NCI-H1105 (cell line): ENCODE measurements around the gene RHAG.
"Not testable (repeated sequence)": the region's sequence is repeated elsewhere in the genome, so short reads cannot be mapped to it uniquely, and the experiment has no call there.

Experiments
- DNase-seq: peaks from one replicate; lab custom pipeline; 2025; lab: John Stamatoyannopoulos, UW

The RHAG gene

DNA sequence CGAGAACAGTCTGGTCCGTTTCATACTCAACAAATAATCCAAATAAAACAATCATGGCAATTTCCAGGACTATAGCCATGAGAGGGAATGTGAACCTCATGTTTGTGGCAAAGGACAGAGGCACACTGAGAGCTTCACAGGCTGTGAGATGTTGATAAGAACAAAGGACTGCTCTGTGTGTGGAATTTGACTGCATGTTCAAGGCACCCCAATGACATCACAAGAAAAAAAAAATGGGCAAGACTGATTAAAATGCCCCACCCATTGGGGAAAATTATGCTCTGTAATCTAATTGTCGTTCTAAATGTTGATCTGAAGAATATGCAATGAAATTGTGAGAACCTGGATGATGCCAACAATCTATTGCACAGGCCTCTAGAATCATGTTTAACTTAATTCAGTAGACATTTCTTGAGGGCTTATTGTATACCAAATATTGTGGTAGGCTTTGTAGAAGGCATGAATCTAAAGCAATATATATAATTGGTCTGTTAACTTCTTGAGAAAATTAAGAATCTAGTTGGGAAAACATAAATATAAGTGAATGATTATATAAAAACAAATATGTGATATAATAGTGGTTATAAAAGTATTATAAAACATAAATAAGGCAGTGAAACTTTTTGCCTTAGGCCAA, at the start of gene RHAG:
RHAG (minus strand) TSS at position 127 of the 637 bp plus-strand sequence; CDS start at position 100, 27 bp downstream.
- no peak for DNase-seq

DNA sequence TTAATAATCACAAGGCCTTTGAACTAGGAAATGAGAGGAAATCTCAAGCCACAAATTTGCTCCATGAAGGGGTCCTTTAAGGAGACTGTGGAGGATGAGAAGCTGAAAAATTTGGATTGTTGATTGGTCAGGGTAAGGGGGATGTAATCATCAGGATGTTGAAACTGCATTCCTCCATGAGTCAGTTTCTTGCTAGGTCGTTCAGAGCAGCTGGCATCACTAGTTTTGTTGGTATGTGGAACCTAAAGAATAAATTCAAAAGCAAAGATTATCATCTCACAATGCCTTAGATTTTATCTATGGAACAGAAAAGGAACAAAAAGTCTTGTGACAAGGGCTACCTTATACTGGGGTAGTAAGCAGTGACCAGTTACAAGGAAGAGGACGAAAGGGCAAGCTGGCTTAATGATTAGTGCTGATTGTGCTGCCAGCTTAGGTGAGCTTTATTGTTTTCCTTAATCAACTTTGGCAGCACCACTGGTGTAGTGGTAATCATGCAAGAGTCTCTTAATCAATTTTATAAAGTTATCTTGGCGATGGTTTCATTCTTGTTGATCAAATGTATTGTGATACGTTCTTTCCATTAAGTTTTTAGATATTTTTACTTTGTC, 40.1 kb upstream of the RHAG start:
- DNase-seq = no peak

DNA sequence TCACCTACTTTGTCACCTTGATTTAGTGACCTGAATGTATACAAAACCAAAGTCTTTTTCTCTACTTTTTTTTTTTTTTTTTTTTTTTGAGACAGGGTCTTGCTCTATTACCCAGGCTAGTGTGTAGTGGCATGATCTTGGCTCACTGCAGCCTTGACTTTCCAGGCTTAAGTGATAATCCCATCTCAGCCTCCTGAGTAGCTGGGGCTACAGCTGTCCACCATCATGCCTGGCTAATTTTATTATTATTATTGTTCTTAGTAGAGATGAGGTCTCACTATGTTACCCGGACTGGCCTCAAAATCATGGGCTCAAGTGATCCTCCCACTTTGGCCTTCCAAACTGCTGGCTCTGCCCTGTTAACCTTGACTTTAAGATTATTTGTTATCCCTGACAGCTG, 39.2 kb upstream of the RHAG start:
- no peak for DNase-seq

DNA sequence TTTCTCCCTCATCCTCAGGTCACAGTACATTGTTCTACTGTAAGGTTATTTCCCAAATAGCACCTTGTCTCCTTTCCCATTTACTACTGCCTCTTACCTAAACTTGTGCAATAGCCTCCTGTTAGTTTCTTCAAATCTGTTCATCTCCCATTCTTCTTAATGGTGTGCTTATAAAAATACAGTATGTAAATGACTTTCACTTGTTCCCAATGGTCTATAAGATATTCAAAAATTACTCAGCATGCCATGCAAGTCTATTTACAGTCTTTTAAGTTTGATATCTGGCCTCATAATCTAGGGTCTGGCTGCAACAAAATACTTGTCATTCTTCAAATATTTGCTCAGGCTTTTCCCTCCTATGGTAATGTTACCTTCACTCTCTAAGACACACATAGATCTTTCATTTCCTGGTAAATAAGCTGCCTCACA, 31.5 kb upstream of the RHAG start:
- DNase-seq = no peak

DNA sequence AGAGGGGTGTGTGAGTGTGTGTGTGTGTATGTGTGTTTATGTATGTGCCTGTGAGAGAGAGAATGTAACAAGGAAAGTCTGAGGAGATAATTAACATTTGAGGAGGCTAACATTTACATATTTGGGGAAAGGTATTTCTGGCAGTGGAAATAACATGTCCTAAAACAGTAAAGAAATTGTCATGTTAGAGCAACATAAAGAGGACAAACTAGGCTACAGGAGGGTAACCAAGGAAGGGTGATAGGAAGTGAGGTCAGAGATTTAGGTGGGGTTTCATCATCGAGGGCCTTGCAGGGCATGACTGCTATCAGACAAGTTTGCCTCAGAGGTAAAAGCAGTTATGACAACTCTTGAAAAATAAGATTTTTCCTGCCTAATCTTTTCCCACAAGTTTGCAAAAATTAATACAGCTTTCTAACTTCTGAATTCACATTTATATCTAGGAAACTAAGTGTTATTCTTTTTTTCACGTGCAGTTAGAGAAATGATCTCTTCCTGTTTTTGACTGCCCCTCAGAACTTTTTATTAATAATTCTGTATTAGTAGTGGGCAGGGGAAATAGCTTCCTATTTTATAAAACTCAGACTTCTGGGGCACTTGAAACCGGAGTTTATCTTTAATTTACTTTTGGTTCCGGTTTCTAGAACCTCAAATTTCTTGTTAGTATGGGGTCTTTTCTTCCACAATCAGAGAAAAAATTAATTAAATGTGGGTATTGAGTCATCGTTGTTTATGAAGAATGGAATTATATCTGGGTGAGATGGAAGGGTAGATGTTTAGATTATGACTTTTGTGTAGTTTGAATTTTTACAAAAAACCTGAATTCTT, 30.5 kb upstream of the RHAG start:
- DNase-seq = no peak

DNA sequence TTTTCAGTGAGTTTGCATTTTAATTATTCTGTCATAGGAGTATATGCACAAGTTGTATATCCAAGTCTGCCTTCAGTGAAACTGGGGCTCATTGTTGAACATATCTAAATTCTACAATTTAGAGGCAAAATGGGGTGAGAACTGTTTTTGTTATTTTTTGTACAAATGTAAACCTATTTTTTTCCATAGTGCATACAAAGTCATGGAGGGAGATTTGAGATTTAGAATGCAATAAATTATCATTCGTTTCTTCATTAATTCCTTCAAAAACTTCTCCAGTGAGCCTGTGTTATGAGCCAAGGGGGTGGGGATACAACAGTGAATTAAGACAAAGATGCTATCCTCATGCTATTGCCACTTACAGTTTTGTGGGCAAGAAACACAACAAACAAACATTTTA, 29.8 kb upstream of the RHAG start:
- DNase-seq = no peak

DNA sequence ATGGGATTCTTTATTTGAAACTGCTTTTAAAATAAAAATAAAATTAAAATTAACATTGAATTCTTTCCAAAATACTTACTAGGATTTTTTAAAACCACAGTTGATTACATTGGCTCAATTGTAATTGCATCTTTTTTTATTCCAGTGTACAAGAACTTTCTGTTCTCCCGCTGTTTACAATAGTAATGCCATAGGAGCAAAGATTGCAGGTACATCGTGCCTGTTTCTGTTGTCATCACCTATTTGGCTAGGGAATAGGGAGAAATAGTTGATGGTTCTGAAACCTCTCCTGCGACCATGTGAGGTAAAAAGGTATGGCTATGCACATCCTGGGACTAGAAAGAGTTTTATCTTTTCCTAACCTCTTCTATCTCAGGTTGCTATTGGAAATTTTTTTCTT, 28.2 kb upstream of the RHAG start:
- DNase-seq = no peak

DNA sequence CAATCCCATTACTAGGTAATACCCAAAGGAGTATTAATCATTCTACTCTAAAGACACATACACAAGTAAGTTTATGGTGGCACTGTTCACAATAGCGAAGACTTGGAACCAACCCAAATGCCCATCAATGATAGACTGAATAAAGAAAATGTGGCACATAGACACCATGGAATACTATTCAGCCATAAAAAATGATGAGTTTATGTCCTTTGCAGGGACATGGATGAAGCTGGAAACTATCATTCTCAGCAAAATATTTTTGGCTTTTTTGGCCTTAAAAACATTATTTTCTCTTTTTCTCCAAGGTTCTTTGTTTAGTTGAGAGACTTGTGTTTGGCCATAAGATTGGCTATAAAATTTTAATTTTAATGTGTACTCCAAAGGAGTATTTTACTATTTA, 27.4 kb upstream of the RHAG start:
- DNase-seq = not testable (repeated sequence)

DNA sequence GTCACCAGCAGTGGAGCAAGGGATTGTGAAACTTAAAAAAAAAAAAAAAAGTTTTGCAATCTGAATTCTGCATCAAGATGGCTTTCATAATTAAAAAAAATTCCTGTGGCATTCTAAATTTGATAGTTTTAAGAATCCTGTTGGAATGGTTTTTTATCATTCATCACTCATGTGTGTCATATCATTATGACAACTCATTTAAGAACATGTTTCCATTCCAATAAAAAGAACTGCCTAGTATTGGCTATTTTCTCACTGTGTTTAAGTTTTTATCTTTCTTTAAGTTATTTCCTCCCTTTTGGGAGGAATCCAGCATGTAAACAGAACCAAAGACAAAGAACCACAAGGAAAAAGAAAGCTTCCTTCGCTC, 26.2 kb upstream of the RHAG start:
- no peak for DNase-seq

DNA sequence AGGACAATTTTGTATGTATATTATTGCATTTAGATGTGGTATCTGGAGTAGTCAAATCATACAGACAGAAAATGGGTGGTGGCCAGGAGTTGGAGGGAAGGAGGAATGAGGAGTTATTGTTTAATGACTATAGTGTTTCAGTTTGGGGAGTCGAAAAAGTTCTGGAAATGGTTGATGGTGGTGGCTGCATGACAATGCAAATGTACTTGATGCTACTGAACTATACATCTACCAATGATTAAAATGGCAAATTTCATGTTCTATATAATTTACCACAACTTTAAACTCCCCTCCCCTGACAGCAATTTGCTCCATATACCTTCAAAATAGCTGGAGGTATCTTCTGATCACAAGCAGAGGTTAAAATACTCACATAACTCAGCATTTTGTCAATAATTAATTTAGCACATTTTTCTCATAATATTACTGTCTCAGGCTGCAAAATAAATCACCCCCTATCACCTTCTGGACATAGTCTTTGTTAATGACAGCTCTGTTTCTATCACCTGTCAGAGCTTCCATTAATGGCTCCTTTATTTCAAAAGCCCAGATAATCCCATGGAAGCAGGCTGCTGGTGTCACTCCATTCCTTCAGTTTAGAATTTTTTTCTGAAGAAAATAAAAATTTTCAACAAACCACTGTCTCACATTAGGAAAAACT, 25.7 kb upstream of the RHAG start:
- DNase-seq = no peak

DNA sequence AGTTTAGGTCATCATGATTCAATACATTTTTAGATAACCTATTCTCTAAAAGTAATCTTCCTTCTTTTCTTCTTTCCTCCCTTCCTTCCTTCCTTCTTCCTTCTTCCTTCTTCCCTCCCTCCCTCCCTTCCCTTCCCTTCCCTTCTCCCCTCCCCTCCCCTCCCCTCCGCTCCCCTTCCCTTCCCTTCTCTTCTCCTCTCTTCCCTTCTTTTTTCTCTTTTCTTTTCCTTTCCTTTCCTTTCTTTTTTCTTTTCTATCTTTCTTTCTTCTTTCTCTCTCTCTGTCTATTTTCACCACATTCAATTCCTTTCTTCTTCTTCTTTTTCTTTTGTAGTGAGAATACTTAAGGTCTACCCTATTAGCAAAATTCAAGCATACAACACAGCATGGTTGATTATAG, 17.3 kb upstream of the RHAG start:
- no peak for DNase-seq

DNA sequence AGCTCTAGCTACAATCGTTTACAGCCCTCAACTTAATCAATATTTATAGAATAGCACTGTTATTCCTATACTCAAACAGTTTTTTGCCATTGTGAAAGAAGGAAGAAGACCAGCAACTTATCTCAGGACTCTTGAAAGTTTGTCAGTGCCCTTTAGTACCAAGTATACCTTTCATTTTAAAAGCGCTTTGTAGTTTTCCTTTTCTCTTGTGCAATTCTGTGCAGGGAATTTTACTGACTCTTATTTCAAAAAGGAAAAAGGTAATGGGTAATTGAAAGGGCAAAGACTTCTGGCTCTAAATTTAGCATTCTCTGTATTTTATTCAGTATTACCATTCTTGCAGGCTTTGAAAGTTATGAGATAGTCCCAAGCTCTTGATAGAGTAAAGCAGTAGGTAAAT, 16.8 kb upstream of the RHAG start:
- no peak for DNase-seq

DNA sequence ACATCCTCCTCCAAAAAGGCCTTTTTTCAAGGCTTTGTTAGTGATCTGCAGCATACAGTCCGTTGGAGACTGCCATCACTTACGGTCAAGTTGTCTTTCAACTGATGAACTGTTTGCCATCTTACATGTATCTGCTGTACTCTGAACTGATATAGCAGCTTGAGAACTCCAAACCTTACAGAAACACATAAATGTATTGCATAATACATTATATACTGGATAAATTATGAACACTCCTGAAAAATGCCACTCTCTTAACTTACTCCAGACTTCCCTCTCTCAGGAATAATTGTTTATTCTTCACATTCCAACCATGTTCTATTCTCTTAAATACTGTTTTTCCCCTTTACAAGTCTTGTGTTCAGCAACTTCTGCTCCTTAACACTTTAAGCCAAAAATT, 14.6 kb upstream of the RHAG start:
- no peak for DNase-seq

DNA sequence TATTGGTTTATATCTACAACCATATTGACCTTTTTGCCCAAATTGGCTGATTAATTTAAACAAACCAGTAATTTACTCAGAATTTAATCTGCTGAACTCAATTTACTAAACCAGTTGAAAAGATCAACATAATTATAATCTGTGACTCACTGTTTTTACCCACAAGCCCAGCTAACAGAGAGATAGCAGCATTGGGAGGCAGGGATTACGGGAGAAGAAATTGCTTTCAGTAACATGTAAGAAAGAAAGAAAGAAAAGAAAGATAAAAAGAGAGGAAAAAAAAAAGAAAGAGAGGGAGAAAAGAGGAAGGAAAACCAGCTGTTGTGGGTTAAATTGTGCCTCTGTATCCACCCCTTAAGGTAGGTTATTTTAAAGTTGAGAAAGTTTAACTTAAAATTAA, 13.3 kb upstream of the RHAG start:
- no peak for DNase-seq

DNA sequence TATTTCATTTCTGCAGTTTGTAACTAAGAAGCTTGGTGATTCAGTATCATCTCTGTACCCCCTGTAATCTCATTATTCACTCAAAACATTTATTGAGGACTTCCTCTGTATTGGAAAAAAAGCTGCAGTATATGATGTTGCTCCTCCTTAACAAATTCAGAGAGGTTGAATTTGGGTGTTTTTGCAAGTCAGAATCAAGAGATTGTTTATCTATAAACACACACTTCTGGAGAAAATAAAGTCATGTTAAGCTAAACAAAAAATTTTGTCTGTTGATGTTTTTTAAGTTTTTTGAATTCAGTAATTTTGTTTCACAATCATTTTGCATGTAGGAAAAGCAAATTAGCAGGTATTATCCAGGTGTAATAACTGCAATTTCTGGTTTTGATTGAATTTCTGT, 11.4 kb upstream of the RHAG start:
- no peak for DNase-seq

DNA sequence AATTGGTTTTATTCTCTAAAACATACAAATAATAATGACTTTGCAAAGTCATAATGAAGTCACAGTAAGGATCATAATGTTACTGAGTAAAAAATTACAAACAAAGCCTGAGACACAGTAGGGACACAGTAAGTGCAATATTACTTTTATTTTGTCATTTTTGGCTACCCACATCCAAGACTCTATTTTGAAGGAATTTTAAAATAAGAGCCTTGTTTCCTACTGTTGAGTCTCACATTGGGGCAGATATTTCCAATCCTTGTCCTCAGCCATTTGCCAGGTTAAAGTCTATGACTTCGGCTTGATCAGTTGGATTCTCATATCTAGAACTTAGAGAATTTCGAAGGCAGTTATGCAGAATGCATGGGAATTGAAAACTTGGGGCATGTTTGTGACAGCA, 10.8 kb upstream of the RHAG start:
- no peak for DNase-seq

DNA sequence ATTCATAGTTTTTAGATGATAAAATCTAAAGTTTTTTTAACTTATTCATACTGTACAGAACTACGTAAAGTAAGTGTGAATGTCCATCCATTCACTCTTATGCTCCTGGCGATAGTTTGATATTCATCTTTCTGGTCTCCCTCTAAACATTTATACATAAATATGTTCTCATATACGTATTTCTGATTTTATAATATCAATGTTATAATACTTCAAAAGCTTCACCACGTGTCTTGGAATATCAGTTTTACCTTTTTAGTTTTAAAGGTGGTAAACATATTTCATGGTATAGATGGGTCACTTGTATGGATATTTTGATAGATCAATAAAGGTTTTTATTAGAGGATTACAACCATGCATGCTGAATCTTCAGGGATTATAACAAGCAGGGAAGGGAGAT, 10.3 kb upstream of the RHAG start:
- no peak for DNase-seq

DNA sequence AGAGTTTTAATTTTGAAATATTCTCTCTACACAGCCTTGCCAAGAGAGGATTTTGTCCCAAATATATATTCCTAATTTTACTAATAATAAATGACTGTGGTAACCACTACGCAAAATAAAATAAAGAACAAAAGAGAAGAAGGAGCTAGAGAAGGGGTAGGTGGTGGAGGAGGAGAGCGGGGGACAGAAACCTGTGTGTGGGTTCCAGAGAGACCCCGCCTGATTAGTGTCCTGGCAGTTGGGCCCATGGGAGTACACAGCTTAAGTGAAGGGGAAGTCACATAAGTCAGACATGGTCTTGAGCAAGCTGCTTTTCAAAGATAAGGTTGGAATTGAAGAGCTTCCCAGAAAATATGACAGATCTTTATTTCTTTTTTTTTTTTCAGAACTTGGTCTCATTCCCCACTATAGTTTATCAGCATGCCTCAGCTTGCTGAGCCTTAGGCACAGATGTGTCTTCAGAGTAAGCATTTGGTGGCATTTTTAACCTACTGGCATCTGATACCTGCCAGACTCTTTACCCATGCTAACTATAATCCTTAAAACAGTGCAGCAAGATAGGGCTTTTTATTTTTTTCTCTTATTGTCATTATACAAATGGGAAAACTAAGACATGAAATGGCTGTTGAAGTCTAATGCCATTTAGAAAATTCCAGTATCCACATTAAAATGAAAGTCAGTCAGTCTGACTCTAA, 9.6 kb upstream of the RHAG start:
- DNase-seq = no peak

DNA sequence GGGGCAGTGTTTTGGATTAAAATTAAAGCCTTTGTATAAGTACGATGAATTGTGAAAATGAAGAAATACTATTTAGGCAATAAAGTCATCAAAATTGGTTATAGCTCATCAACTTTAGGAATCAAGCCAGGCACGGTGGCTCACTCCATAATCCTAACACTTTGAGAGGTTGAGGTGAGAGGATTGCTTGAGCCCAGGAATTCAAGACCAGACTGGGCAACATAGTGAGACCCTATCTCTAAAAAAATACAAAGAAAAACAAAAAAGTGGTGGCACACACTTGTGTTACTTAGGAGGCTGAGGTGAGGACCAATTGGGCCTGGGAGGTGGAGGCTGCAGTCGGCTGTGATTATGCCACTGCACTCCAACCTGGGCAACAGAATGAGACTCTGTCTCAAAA, 8.5 kb upstream of the RHAG start:
- DNase-seq = no peak

DNA sequence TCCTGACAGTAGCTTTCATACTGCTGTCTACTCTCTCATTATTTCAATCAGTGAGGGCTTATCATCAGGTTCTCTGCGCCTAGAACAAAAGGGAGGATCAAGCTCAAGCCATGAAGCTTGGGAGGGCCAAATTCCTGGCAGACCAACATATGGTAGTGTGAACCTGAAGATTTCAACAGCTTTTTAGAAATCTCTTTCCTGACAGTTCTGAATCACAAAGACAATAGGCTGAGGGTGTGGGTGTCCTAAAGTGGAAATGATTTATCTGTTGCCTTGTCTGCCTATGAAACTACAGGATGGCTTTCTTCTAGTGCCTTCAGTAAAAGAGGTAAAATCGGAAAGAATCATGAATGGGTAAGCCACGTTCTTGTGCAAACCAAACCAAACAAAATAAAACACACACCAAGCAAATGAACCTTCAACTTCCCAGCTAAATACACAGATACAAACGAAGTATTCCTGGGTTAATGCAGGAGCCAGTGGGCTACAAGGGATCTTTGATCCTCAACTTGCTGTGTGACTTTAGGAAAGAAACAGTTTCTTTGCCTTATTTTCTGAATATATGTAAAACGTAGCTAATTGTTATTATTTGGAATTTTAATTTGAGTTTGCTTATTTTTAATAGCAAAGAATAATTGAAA, 2.7 kb upstream of the RHAG start:
- no peak for DNase-seq

DNA sequence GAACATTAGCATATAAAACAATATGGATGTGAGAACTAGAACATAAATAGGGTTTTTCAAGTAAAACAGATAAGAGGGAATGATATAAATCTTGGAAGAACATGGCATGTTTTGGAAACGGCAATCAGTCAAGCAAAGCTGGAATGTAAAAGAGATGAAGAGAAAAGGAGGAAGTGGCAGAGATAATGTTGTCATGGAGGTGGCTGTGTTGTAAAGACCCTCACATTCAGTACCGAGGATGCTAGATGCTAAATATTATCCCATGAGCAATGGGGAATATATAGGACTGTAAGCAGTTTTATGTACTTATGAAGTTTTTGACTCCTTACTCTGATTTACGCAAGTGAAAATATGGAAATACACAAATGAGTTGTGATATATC, 702 bp upstream of the RHAG start:
- no peak for DNase-seq
